Putamen (tissue), 1 donor: Measurements from ENCODE around the gene TACR1.
"Not testable (repeated sequence)": the region's sequence is repeated elsewhere in the genome, so short reads cannot be mapped to it uniquely, and the experiment has no call there.

Source experiments
- DNase-seq: peaks from one replicate; pipeline ENCODE4 v3.0.0-alpha.2; 2016; ENCODE audit warnings: low spot score

Gene TACR1

DNA sequence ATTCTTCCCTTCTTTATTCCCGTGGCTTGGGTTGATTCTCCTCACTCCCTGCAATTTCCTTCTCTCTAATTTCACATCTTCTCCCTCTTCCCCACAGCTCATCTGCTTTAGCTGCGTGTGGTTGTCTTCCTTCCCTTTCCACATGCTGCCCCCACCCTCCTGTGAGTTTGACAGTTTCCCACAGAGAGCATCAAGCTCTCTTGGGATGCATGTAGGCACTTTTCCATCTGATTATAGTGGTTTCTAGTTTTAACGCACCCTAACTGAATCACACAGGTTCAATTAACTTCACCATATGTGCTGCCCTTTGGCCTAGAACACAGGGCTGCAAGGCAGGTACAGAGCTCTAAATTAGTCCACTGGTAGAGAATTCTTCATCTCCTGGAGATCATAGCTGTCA is 110.5 kb downstream of the TACR1 start:
- DNase-seq = no peak

DNA sequence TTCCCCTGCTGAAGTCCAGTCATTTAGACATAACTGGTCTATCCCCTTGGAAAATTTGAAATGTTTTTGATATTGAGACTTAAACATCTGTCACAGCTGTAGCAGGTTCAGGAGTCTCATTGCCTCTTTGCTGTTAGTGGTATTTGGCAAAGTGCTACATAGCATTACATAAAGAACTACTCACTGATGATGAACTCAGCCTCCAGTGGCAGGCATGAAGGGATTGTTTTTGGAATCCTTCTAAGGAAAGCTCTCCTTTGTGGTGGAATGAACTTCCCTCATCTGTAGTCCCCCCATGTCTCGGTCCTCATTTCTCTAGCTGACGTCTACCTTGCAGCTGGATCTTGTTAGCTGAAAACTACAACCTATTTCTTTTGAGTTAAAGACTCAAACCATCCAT is 111.6 kb downstream of the TACR1 start:
- no peak for DNase-seq

DNA sequence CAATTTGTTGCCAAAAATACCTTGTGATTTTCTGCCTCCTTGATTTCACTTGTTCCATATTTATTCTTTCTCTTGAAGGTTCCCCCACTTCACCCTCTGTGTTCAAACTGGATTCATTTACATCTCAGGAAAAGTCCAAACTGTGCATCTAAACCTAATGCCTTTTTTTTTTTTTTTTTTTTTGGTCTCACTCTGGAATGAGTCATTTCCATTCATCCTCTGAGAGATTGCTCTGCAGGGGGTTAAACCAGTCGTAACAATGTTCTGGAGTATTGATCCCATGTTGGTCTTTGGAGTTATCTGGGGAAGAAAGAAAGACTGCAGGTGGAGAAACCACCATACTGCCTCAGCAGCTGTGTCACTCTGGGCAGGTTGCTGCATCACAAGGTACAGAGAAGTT is 119.7 kb downstream of the TACR1 start:
- DNase-seq = no peak

DNA sequence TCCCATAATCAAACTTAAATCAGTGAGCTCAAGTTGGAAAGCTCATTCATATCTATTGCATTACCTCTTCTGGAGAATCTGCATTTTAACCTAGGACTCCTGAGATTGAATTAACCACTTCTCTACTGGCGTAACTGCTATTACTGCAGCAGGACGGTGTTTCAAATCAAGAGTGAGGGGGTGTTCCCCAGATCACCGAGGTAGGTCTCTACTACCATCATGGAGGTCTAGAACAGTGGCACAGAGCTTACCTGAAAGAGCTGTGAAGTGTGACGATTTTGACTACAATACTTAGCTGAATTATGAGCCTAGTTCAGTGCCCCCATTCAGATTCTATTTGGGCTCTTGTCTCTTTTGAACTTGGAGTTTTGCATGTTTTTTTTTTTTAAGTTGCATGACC is 121.4 kb downstream of the TACR1 start:
- DNase-seq = no peak

DNA sequence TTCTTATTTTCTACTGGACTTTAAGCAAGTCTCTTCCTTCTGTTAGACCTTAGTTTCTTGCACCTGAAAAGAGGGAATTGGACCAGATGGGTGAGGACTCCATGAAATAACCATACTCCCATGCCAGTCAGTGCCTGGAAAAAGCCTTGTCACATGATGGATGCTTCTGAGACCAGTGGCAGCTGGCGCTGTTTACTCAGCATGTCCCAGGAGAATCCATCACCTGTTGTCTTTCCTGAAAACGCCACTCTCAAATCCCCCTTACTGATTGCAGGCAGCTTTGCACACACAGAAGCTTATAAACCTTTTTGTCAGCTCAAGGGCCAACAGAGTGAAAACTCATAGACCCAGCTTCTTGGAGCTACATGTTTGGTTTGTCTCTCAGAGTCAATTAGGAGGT is 123.2 kb downstream of the TACR1 start:
- no peak for DNase-seq

DNA sequence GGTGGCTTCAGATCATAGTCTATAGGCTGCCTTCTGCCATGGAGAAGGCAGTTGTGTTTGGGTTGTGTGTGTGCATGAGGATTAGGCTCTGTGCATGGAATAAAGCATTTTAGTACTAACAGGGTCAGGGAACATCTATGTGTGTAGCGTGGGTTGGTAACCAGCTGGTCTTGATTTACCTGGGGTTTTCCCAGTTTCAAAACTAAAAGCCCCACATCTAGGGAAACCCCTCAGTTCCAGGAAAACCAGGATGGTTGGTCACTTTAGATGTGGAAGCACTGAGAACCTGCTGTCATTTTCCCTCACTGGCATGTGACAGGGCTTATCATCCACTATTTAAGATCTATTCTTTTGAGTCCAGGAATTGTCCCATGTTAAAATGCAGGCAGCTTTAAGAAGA is 124.6 kb downstream of the TACR1 start:
- no peak for DNase-seq

DNA sequence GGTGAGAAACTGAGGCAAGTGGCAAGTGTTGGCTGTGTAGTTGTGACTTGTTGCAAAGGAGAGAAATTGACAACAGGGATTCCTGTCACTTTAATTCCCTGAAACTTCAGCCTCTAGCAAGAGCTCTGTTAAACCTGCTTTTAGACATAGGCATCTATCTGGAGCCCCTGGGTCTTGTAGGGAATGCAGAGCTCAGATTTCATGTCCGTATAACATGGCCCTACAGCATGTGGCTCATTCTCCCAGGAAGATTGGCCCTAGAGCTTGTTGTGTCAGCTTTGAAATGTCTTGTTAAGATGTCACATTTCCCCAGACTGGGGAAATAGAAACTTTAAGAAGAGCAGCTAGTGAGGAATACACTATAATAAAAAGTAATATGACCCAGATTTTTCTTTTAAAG is 125.1 kb downstream of the TACR1 start:
- no peak for DNase-seq

DNA sequence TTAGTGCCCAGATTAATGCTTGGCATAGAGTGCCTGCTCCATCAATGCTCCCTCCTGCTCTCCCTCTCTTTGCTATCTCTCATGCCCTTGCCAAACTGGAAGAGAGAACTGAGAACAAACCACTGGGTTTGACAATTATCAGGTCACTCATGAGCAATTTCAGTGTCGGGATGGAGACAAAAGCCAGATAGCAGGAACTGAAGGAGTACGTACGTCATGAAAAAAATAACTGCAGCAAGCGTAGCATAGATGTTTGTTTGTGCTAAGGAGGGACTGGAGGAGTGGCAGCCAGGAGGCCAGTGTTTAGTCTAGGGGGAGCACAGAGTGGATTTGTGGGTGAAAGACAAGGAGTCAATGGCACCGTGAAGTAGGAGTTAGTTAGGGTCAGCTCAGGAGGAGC is 127.6 kb downstream of the TACR1 start:
- DNase-seq = no peak

DNA sequence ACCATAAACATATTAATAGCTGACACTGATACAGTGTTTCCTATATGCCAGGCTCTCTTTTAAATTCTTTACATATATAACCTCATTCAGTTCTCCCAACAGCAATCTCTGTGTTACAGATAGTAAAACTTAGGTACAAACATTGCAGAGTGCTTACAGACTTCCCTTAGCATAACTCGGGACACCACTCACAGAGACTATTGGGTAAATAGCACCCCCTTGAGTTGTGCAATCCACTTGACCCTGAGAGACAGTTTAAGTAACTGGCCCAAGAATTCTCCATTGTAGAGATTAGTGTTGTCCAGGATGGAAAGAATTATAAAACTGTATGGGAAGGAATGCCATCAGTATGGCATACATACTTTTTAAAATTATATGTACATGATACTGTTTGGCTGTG is 130.8 kb downstream of the TACR1 start:
- no peak for DNase-seq

DNA sequence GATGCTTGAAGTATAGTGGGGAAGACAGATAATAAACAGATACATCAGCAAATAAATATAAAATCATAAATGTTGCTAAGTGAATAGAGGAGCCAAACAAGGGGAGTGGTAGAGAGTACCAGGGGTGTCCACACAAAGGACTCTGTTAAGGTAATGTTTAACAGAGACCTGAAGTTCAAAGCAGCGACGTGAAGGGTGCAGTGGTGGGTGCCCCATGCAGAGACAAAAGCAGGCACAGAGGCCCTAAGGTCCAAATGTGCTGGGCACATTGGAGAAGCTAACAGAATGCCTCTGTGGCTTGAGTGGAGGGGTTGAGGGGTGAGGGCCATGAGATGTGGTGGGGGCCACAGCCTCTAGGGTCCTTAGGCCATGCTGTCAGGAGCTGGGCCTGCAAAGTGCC is 131.8 kb downstream of the TACR1 start:
- no peak for DNase-seq

DNA sequence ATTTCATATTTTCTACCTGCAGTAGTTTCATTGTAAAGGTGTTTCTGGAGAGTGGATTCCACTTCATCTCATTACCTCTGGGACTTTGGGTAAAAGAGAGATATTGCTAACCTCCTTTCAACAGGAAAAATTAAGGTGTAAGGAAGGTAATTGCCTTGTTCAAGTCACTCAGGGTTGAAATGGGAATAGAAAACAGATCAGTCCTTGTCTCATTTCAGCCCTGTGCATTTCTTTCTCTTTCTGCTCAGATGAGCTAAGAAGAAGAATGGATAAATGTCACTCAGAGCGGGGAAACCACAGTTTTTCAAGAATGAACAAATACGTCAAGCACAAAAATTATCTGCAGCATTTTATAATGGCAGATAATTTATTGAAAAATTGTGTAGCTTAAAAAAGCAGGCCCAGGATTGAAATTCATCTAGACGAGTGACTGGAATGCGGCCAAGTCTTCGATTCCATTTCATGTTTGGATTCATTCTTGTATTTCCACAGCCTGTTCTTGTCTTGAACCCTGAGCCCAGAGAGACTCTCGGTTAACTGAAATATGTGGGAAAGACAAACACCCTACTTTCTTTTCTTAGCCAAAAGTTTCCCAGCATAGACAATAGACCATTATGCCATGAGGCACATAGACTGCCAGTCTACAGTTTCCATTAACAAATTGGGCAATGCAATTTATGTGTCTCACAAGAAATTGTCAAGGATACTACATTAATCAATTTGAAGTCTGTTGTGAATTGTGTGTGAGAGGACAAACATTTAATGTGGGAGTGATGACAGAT is 133.0 kb downstream of the TACR1 start:
- DNase-seq = no peak

DNA sequence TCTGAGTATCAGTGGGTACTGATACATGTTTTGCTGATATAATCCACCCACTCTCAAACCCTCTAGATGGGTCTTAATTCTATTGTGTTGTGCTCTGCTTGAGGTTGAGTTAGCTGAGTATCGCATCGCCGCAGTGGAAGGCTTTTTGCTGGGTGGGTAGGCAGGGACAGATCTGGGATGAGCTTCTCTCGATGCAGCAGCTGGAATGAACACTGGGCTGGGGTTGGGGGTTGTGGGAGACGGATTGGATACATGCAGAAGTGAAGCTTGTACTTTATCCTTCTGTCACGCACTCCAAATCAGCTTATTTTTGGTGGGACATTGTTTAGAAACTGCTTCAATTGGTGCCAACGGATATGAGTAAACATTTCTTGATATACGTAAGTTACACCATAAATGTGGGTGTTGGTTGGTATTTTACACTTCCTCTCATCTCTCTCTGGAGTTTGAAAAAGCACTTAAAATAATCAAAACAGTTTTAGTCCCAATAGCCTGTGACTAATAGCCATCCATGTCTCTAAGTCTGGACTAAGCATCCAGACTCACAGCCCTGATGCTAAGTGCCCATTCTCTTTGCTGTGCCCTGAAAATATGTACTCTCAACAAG is 133.8 kb downstream of the TACR1 start:
- no peak for DNase-seq

DNA sequence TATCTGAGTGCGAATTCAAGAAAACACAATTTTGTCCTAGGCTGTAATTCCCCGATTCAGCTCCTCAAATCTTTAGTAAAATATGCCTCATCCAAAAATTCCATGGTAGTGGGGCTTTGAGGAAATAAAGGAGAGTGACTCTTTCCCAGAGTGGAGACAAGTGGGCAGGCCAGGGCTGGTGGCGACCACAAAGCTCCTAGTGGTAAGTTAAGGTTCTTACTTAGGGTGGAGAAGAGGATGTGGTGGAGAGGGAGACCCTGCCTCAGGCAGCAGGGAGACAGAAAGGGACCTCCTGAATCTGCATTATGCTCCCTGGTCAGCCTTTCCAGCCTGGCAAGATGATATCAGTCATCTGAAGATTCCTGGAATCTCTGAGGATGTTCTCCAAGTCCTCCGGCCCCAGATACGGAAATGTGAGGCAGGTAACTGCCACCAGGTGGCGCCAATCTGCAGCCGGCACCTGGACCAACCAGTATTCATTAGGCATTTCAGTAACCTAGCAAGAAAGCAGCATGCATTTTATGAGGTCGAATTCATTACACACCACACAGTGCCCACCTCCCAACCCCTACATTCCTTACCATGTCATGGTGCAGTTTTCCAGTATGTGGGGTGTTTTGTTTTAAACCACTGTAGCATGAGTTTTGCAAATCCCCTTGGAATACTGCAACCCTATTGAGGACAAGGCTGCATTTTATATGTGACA is 134.5 kb downstream of the TACR1 start:
- no peak for DNase-seq

DNA sequence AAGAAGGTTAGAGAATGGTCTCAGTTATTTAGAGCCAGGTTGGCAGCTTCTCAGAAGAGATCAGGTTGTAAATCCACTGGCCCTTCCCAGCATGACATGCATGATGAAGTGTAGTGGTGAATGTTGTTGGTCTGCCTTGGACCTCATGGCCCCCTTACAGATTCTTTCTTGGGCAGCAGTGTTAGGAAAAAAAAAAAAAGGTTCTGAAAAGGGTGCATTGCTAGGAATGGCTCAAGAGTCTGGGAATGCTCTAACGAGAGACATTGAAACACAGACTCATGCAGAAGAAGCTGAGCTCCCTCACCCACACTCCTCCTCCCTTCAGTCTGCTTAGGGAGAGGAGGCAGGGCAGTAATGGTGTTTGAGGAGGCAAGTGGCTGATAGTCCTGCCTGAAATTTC is 135.4 kb downstream of the TACR1 start:
- no peak for DNase-seq

DNA sequence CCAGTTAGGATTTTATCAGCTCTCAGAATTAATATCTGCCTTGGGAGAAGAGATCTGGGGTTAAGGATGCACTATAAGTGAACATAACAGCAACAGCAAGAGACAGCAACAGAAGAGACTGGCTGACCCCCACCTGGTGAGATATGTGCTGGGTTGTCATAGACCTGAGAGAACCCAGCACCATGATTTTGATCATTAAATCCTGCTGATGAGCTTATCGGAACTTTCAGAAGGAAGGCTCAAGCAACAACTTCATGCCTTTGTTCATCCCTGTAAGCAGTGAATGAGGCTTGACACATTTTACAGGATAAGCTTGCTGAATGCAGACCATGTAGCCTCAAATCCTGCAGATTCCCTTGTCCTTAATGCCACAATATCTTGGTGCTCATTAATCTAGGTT is 140.9 kb downstream of the TACR1 start:
- DNase-seq = no peak

DNA sequence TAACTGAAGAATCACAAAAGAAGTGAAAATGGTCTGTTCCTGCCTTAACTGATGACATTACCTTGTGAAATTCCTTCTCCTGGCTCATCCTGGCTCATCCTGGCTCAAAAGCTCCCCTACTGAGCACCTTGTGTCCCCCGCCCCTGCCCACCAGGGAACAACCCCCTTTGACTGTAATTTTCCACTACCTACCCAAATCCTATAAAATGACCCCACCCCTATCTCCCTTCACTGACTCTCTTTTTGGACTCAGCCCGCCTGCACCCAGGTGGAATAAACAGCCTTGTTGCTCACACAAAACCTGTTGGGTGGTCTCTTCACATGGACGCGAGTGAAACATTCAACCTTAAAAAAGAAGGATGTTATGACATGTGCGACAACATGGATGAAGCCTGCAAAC is 142.2 kb downstream of the TACR1 start:
- not testable (repeated sequence) for DNase-seq

DNA sequence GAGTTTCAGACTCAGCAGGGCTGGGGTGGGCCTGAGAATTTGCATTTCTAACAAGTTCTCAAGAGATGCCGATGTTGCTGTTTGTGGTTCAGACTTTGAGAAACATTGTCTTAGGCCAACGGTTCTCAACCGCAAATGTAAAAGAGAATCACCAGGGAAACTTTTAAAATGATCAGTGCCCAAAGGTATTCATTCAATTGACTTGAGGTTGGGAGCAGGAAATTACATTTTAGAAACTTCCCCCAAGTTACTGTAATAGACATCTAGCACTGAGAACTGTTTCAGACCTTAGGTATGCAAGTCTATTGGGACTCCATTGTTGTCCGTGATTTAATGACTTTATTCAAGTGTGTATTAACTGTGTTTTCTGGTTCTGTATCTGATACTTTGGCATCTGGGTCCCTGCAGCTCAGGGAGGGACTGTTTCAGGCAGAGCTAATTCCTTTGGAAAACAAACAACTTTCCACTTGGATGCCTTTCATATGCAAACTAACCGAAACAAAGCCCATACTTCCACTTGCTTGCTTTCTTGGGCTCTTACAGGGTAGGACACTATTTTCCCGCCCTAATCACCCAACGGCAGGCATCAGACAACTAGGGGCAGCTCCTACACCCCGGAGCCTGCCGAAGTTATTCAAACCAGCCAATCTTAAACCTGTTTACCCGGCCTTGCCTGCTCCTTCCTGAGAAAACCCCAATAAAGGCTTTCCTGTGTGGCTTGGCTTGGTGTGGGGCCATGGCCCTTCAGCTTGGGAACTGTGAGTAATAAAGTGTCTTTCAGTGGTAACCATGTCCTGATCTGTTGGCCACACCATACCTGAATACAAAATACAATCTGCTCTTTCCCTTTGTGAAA is 143.3 kb downstream of the TACR1 start:
- DNase-seq = no peak

DNA sequence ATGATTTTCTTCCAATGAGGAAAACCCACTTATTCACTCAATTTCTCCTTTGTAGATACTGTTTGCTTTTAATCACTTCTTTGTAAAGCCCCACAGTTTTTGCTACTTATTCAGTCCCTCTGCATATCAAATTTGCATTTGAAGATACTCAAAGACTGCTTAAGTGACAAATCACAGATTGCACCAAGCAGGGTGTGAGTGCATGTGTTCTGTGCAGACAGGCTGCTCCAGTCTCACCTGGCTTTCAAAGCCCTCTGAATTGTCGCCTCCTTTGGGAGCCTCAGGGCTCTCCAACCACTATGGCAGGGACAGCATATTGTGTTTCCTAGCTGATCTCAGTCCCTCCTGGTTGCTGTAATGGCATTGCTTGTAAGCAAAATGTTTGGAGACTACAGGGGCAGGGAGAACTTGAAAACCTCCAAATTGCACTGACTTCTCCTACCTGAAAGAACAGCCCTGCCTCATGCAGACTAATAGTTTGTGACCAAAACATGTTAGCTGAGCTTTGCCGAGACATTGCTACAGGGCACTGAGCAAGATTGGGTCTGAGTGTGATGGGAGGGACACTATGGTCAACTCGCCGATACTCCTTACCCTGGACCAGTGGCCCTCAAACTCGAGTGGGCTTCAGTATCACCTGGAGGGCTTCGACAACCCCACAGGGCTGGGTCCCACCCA is 144.0 kb downstream of the TACR1 start:
- no peak for DNase-seq

DNA sequence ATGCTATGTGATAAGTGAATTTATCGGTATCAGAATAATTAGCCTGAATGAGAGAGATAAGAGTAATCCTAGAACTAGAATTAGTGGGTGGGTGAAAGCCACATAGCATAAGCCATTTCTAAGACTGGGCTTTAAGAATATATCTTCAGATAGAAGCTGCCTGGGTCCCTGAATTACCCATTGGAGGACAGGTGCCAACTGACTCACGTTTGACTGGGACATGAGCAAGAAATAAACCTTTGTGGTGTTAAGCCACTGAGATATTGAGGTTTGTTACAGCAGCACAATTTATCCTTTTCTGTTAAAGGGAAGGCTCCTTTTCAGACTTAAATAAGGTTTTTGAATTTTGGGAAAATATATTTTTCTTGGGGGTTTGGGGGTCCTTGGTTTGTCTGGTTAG is 145.0 kb downstream of the TACR1 start:
- no peak for DNase-seq

DNA sequence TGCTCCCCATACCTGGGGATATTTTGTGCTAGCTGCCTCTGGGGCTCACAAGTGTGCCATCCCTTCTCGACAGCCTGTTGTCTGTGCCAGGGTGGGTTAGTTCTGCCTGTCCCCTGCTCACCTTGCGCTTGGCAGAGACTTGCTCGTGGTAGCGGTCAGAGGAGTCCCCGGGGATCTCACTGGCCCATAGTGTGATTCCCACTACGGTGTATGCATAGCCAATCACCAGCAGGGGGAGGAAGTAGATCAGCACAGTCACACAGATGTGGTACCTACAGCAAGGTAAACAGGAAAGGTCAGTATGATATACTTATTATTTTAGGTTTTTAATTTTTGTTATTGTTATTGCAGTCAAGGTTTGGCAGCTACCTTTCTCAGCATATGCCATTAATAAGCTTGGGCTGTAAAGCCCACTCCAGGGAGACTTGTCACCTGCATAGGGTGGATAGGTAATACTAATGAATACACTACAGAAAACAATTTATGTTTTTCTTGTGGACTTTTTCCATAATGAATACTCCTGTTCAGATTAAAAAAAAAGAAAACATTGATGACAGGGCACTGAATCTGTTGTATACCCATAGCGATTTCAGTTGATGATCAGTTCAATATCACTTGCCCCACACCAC is 145.7 kb downstream of the TACR1 start:
- no peak for DNase-seq

DNA sequence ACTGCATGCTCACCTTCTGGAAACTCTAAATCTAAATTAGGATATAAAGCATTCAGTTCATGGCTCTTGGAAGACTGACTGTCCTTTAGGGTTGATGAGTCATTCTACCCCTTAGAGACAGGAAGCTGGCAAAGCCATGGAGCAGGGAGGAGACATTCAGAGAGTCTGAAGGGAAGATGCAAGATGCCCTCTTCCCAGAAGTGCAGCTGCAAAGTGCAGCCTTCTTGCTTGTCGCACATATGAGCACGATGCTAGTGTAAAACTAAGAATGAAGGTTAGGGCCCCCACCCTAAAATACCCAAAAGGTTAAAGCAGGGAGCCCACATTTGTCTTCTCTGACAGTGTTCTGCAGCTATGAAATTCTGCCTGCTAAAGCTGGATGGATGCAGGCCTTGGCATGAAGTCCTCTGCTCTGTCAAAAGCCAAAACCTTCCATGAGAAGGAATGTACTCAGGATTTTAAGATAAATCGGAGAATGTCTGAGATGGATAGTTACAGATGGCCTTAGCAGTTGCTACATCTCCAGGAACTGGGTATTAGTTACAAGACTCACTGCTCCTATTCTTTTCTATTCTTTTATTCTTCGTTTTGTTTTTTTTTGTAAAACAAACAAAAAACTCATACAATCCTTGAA is 151.2 kb downstream of the TACR1 start:
- DNase-seq = no peak
